HG03342 (cell line): ENCODE data around the gene CDC25A.
A peak's percentile ranks its signal among the peaks of the same experiment; 100 is the strongest.

Experiments used
- ATAC-seq: cut with Tn5 transposase; IDR thresholded peaks from one replicate; pipeline ENCODE4 v1.9.1; 2021; ENCODE audit warnings: mild to moderate bottlenecking, moderate library complexity; ENCODE audit not compliant: unreplicated experiment

Gene CDC25A

GRCh38 chr3:48112108-48112791, 76.0 kb downstream of the CDC25A start:
- peak; percentile 89 for ATAC-seq

- ATAC-seq = no peak
These were observed 77.8 kb downstream of the CDC25A start for GRCh38 chr3:48110463-48110862.

- no peak for ATAC-seq
These were observed 81.0 kb downstream of the CDC25A start for GRCh38 chr3:48107227-48107626.
